PC-9 (cell line): ENCODE results near the gene SLCO1B3. TPM values are rescaled to one million over a fixed set of nuclear protein-coding genes. Genes with fewer than 3 reads are reported as not detected.
"Not testable (repeated sequence)": the region's sequence is repeated elsewhere in the genome, so short reads cannot be mapped to it uniquely, and the experiment has no call there.

Experiments used
- Bru-seq: library from RNA; stranded (reverse); fragments of 400-500 nt; gene quantifications from one replicate; lab custom pipeline; 2021; lab: Mats Ljungman, UMichigan
- BruChase-seq, 2 experiments: library from RNA; stranded (reverse); fragments of 400-500 nt; gene quantifications; one replicate each; lab custom pipeline; 2021; lab: Mats Ljungman, UMichigan
- BruUV-seq: library from RNA; stranded (reverse); fragments of 400-500 nt; replicated peaks from 2 replicates; lab custom pipeline; 2021; lab: Mats Ljungman, UMichigan
- CTCF ChIA-PET: fragments of 300-600 bp; sonication (Branson Sonifier 250); formaldehyde crosslinking; loops from one replicate; lab custom pipeline; 2022; ENCODE audit warnings: antibody characterized with exemption; lab: Charles Lee
- POLR2A ChIA-PET: fragments of 300-600 bp; sonication (Branson Sonifier 250); formaldehyde crosslinking; loops from one replicate; lab custom pipeline; 2022; ENCODE audit warnings: antibody characterized with exemption; ENCODE audit not compliant: unreplicated experiment; lab: Charles Lee
- DNase-seq, 2 experiments: peaks; one replicate each; pipeline versions ENCODE4 v3.0.0 to v3.0.0-alpha.2; 2015 to 2022; ENCODE audit warnings: mixed read lengths in 1 of 2
- H2AFZ ChIP-seq: fragments of 200-600 bp; sonication (generic); 2 replicates; pipeline ENCODE4 v1.8.1; 2017; ENCODE audit warnings: antibody characterized with exemption
- H3F3A ChIP-seq: fragments of 200-600 bp; sonication (generic); 2 replicates; pipeline ENCODE4 v1.8.1; 2017; ENCODE audit warnings: antibody characterized with exemption, mild to moderate bottlenecking, low read depth; ENCODE audit not compliant: insufficient read depth
- H3K27ac ChIP-seq: fragments of 200-600 bp; sonication (generic); 2 replicates; pipeline ENCODE4 v1.6.1; 2016; ENCODE audit warnings: mixed run types
- H3K27me3 ChIP-seq: fragments of 200-600 bp; sonication (generic); 2 replicates; pipeline ENCODE4 v1.6.1; 2016; ENCODE audit warnings: low read depth, mixed run types; ENCODE audit not compliant: insufficient read depth
- H3K36me3 ChIP-seq: fragments of 200-600 bp; sonication (generic); 2 replicates; pipeline ENCODE4 v1.6.1; 2016; ENCODE audit warnings: low read depth, mixed run types
- H3K4me1 ChIP-seq: fragments of 200-600 bp; sonication (generic); replicated peaks from 2 replicates; pipeline ENCODE4 v1.6.1; 2016; ENCODE audit warnings: mixed run types; ENCODE audit not compliant: insufficient read depth
- H3K4me2 ChIP-seq: fragments of 200-600 bp; sonication (generic); 2 replicates; pipeline ENCODE4 v1.6.1; 2017; ENCODE audit warnings: mixed run types
- H3K4me3 ChIP-seq: fragments of 200-600 bp; sonication (generic); 2 replicates; pipeline ENCODE4 v1.6.1; 2016; ENCODE audit warnings: mixed run types
- H3K79me2 ChIP-seq: fragments of 200-600 bp; sonication (generic); 2 replicates; pipeline ENCODE4 v1.6.1; 2017; ENCODE audit warnings: low read depth, mixed run types
- H3K9me2 ChIP-seq: fragments of 200-600 bp; sonication (generic); 2 replicates; pipeline ENCODE4 v1.8.1; 2017; ENCODE audit warnings: mild to moderate bottlenecking; ENCODE audit not compliant: insufficient read depth
- H3K9me3 ChIP-seq: fragments of 200-600 bp; sonication (generic); 2 replicates; pipeline ENCODE4 v1.8.1; 2016; ENCODE audit warnings: low read depth; ENCODE audit not compliant: insufficient read depth
- H4K20me1 ChIP-seq: fragments of 200-600 bp; sonication (generic); 2 replicates; pipeline ENCODE4 v1.8.1; 2017; ENCODE audit not compliant: insufficient read depth
- EZH2 ChIP-seq: fragments of 200-600 bp; sonication (generic); IDR thresholded peaks from 2 replicates; pipeline ENCODE4 v1.8.0; 2017; ENCODE audit warnings: antibody characterized with exemption, low read depth
- intact Hi-C: fragments of 100-400 bp; cut with micrococcal nuclease; formaldehyde crosslinking; loops from one replicate; pipeline ENCODE4 v1.10.0; 2022; ENCODE audit not compliant: unreplicated experiment
- long read RNA-seq: library from polyadenylated mRNA; stranded (forward); transcript quantifications from one replicate; pipeline ENCODE4 v2.0.0, GENCODE V29; 2022
- total RNA-seq: library from RNA; stranded (reverse); gene quantifications from 2 replicates; pipeline ENCODE4 v1.2.3, GENCODE V29; 2021
- TF ChIP-seq, protein P1 (sequence below): fragments of 200-600 bp; sonication (generic); conservative IDR thresholded peaks from 2 replicates; pipeline ENCODE4 v1.6.1; 2017; ENCODE audit warnings: mixed run types, antibody characterized with exemption, mild to moderate bottlenecking, moderate library complexity

The SLCO1B3 gene, protein sequence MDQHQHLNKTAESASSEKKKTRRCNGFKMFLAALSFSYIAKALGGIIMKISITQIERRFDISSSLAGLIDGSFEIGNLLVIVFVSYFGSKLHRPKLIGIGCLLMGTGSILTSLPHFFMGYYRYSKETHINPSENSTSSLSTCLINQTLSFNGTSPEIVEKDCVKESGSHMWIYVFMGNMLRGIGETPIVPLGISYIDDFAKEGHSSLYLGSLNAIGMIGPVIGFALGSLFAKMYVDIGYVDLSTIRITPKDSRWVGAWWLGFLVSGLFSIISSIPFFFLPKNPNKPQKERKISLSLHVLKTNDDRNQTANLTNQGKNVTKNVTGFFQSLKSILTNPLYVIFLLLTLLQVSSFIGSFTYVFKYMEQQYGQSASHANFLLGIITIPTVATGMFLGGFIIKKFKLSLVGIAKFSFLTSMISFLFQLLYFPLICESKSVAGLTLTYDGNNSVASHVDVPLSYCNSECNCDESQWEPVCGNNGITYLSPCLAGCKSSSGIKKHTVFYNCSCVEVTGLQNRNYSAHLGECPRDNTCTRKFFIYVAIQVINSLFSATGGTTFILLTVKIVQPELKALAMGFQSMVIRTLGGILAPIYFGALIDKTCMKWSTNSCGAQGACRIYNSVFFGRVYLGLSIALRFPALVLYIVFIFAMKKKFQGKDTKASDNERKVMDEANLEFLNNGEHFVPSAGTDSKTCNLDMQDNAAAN
- total RNA-seq = 32.7 and 37.5 TPM in 2 replicates
- Bru-seq, nascent RNA = percentile 55 among the genes with signal in this experiment
- BruChase-seq, experiment 1, labeled RNA remaining after a 2-hour chase = percentile 71 among the genes with signal in this experiment
- percentile 90 among the genes with signal in this experiment for BruChase-seq, experiment 2, labeled RNA remaining after a 6-hour chase
- long read RNA-seq, partial matches to known transcripts = 70 of 100 reads
- long read RNA-seq, other reads (novel, unspliced or antisense) = 30 of 100 reads

DNA sequence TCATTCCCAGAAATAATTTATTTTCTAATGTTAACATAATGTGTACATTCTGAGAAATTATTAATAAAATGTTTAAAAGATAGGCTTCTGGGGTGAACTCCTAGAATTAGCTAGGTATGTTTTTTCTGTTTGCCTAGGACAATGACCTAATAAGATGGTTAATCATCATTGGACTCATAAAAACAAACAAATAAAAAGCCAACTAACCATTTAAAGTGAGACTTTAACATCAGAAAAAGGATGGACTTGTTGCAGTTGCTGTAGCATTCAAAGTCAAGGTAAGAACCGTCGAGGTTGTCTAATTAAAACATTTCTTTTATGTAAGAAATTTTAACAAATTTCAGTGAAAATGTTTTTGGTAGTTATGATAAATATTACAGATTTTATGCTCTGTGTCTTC is at the start of gene SLCO1B3:
SLCO1B3 (plus strand) TSS at position 219 of the 400 bp plus-strand sequence. CDS start 5,034 bp downstream, outside the sequence.
- Histone ChIP-seq H3K4me1 (no peaks in the 10 kb centered on the region), H3K9me3 (no peaks in the 10 kb centered on the region), H3K27me3 (no peaks in the 10 kb centered on the region), H4K20me1 (no peaks in the 10 kb centered on the region), H3F3A (no peaks in the 10 kb centered on the region), H3K27ac (no peak within 1 kb of the TSS), H3K79me2 (no peaks in the 10 kb centered on the region), H3K4me3 (no peak within 1 kb of the TSS), H3K9me2 (no peaks in the 10 kb centered on the region; the same call in 1 of the 2 replicates), H3K36me3 (no peaks in the 10 kb centered on the region), H2AFZ (no peak within 1 kb of the TSS), H3K4me2 (no peak within 1 kb of the TSS)
- TF ChIP-seq, protein P1, sequence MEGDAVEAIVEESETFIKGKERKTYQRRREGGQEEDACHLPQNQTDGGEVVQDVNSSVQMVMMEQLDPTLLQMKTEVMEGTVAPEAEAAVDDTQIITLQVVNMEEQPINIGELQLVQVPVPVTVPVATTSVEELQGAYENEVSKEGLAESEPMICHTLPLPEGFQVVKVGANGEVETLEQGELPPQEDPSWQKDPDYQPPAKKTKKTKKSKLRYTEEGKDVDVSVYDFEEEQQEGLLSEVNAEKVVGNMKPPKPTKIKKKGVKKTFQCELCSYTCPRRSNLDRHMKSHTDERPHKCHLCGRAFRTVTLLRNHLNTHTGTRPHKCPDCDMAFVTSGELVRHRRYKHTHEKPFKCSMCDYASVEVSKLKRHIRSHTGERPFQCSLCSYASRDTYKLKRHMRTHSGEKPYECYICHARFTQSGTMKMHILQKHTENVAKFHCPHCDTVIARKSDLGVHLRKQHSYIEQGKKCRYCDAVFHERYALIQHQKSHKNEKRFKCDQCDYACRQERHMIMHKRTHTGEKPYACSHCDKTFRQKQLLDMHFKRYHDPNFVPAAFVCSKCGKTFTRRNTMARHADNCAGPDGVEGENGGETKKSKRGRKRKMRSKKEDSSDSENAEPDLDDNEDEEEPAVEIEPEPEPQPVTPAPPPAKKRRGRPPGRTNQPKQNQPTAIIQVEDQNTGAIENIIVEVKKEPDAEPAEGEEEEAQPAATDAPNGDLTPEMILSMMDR = no peak
- TF ChIP-seq EZH2 = no peak
- ChIA-PET POLR2A (no interaction called here), CTCF (no interaction called here)
- intact Hi-C loops = no loop called here
- BruUV-seq = no TSS peak
- no peak for DNase-seq

DNA sequence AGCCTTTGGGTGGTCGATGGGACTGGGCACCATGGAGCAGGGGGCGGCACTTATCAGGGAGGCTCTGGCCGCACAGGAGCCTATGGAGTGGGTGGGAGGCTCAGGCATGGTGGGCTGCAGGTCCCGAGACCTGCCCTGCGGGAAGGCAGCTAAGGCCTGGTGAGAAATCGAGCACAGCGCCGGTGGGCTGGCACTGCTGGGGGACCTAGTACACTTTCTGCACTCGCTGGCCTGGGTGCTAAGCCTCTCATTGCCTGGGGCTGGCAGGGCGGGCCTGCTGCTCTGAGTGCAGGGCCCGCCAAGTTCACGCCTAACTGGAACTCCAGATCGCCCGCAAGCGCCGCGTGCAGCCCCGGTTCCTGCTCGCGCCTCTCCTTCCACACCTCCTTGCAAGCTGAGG is 33.1 kb upstream of the SLCO1B3 start:
- Histone ChIP-seq H2AFZ (no peak overlapping the region), H4K20me1 (no peaks in the 10 kb centered on the region), H3K9me3 (0 out of 2 replicates have a peak, but pooled peaks cover 3% of the 10 kb centered on the region), H3K27me3 (no peaks in the 10 kb centered on the region), H3K36me3 (no peaks in the 10 kb centered on the region), H3K27ac (no peak overlapping the region), H3K4me2 (no peak overlapping the region), H3K9me2 (no peaks in the 10 kb centered on the region), H3K4me3 (no peak overlapping the region), H3F3A (no peaks in the 10 kb centered on the region), H3K4me1 (no peaks in the 10 kb centered on the region), H3K79me2 (no peaks in the 10 kb centered on the region)
- BruUV-seq = no TSS peak
- TF ChIP-seq, protein P1 = no peak
- no peak for TF ChIP-seq EZH2
- no peak for DNase-seq
- CTCF ChIA-PET = no interaction called here
- POLR2A ChIA-PET = no interaction called here
- intact Hi-C loops = no loop called here

DNA sequence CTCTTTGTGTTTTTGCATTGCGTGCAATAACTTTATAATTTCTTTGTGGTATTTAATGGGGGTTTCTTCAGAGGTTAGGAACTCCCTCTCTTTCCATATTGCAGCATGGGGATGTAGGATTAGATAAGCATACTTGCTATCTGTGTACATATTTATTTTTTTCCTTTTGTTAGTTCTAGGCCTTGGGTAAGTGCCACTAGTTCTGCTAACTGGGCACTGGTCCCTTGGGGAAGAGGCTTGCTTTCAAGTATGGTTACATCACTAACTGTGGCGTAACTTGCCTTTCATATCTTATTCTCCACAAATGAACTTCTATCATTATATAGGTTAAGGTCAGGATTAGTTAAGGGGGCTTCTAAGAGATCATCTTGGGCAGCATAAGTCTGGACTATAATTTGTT is 31.5 kb upstream of the SLCO1B3 start:
- no peaks in the 10 kb centered on the region for H3K36me3 ChIP-seq
- DNase-seq = no peak
- POLR2A ChIA-PET = no interaction called here

DNA sequence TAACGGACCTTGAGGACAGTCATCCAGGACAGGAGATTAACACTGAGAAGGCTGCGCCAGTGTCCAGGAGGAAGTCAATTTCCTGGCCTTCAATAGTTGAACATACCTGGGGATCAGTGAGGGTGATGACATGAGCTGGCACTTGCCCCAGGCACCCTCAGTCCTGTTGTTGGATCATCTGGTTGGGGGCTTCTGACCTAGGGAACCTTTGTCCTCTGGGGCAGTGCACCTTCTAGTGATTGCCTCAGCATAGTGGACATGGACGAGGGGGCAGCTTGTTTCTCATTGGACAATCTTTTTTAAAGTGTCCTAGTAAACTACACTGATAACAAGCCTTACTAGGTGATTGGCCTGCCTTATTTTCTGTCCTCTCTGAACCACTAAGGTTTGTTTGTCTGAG is 30.5 kb upstream of the SLCO1B3 start:
- POLR2A ChIA-PET, H2AFZ ChIP-seq, intact Hi-C loops, H3F3A ChIP-seq, BruUV-seq, H3K4me3 ChIP-seq, H3K79me2 ChIP-seq, H3K36me3 ChIP-seq, H3K27ac ChIP-seq, DNase-seq, CTCF ChIA-PET, H4K20me1 ChIP-seq, H3K4me2 ChIP-seq, H3K4me1 ChIP-seq, H3K27me3 ChIP-seq, H3K9me2 ChIP-seq, H3K9me3 ChIP-seq: not testable (repeated sequence)

More for the DNA sequence above, 31.5 kb upstream of the SLCO1B3 start:
- Histone ChIP-seq H3K79me2 (no peaks in the 10 kb centered on the region), H3K9me2 (no peaks in the 10 kb centered on the region), H3K4me1 (no peaks in the 10 kb centered on the region), H2AFZ (no peak overlapping the region), H3K4me3 (no peak overlapping the region), H3K4me2 (no peak overlapping the region), H3K9me3 (0 out of 2 replicates have a peak, but pooled peaks cover 3% of the 10 kb centered on the region), H4K20me1 (no peaks in the 10 kb centered on the region), H3K27ac (no peak overlapping the region), H3K27me3 (no peaks in the 10 kb centered on the region), H3F3A (no peaks in the 10 kb centered on the region)
- TF ChIP-seq, protein P1 = no peak
- no peak for TF ChIP-seq EZH2
- no TSS peak for BruUV-seq
- CTCF ChIA-PET = no interaction called here
- intact Hi-C loops = no loop called here
